Smooth muscle cell (in vitro differentiated cells): ENCODE results near the gene TACSTD2. TPM values are rescaled to one million over a fixed set of nuclear protein-coding genes. Genes with fewer than 3 reads are reported as not detected.
"Not testable (repeated sequence)": the region's sequence is repeated elsewhere in the genome, so short reads cannot be mapped to it uniquely, and the experiment has no call there.

Experiments
- DNase-seq: peaks from one replicate; lab custom pipeline; 2025; ENCODE audit not compliant: unreplicated experiment; lab: John Stamatoyannopoulos, UW
- H2AFZ ChIP-seq: fragments of 200-600 bp; sonication (generic); 2 replicates; pipeline ENCODE4 v1.6.0; 2016; ENCODE audit warnings: antibody characterized with exemption, low read depth, mild to moderate bottlenecking
- H3F3A ChIP-seq: fragments of 200-600 bp; sonication (generic); 2 replicates; pipeline ENCODE4 v1.6.0; 2017; ENCODE audit warnings: antibody characterized with exemption, low read depth
- H3K27ac ChIP-seq: fragments of 200-600 bp; sonication (generic); 2 replicates; pipeline ENCODE4 v1.5.1; 2016; ENCODE audit warnings: low read depth, mild to moderate bottlenecking
- H3K27me3 ChIP-seq: fragments of 200-600 bp; sonication (generic); 2 replicates; pipeline ENCODE4 v1.6.1; 2016; ENCODE audit warnings: low read depth, mild to moderate bottlenecking
- H3K36me3 ChIP-seq: fragments of 200-600 bp; sonication (generic); 2 replicates; pipeline ENCODE4 v1.5.1; 2016; ENCODE audit warnings: low read depth
- H3K4me1 ChIP-seq: fragments of 200-600 bp; sonication (generic); 2 replicates; pipeline ENCODE4 v1.5.1; 2016; ENCODE audit warnings: low read depth
- H3K4me2 ChIP-seq: fragments of 200-600 bp; sonication (generic); 2 replicates; pipeline ENCODE4 v1.6.0; 2016; ENCODE audit warnings: mild to moderate bottlenecking
- H3K4me3 ChIP-seq: fragments of 200-600 bp; sonication (generic); 2 replicates; pipeline ENCODE4 v1.5.1; 2016; ENCODE audit warnings: mild to moderate bottlenecking
- H3K79me2 ChIP-seq: fragments of 200-600 bp; sonication (generic); 2 replicates; pipeline ENCODE4 v1.6.0; 2016; ENCODE audit warnings: low read depth, mild to moderate bottlenecking
- H3K9ac ChIP-seq: fragments of 200-600 bp; sonication (generic); 2 replicates; pipeline ENCODE4 v1.6.0; 2016; ENCODE audit warnings: low read depth
- H3K9me3 ChIP-seq: fragments of 200-600 bp; sonication (generic); replicated peaks from 2 replicates; pipeline ENCODE4 v1.5.1; 2016; ENCODE audit warnings: low read depth
- H4K20me1 ChIP-seq: fragments of 200-600 bp; sonication (generic); 2 replicates; pipeline ENCODE4 v1.6.0; 2016; ENCODE audit warnings: low read depth
- CTCF ChIP-seq: fragments of 200-600 bp; sonication (generic); IDR thresholded peaks from 2 replicates; pipeline ENCODE4 v1.5.1; 2017; ENCODE audit warnings: borderline replicate concordance, mild to moderate bottlenecking, antibody characterized with exemption; ENCODE audit not compliant: insufficient read depth, poor library complexity, severe bottlenecking
- WGBS: methylation state at CpG from one replicate; pipeline ENCODE4 v1.1.7; 2016; ENCODE audit warnings: low lambda C conversion rate; 5-methylcytosine and 5-hydroxymethylcytosine counted together
- polyA plus RNA-seq: library from polyadenylated mRNA; unstranded; fragments of >200 nt; fragmentation: Nextera tagmentation; extraction: Ambion mirVana; gene quantifications from 2 replicates; pipeline ENCODE4 v1.2.1, GENCODE V29; 2016
- total RNA-seq: library from RNA; depleted of rRNA; stranded (reverse); fragments of >200 nt; gene quantifications from 2 replicates; pipeline ENCODE4 v1.2.3, GENCODE V29; 2014

TACSTD2 gene
- total and polyA plus RNA-seq, 2 experiments from 2014 or later = 9.8 to 27.3 TPM

DNA sequence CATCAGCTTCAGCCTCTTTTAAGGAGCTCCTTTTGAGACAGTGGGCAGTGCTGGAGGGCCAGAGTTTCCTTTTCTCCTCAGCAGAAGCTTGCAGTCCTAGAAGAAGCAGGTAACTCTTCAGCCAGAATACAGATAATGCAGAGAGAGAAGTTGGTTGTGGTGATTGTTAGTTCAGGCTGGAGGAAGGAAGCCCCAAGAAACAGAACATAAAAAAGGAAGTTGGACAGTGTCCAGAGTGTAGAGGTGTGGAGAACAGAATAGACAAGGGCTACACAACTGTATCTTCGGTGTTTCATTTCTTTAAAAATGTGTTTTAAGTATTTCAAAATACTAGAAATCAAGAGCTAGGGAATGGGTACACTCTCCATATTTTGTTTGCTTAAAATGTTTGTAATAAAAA lies 6.4 kb upstream of the TACSTD2 start:
- Histone ChIP-seq H3K36me3 (no peaks in the 10 kb centered on the region), H3K9me3 (no peaks in the 10 kb centered on the region), H3K4me2 (no peak overlapping the region), H3K27ac (peak overlapping the region; percentile 84), H3K4me3 (no peak overlapping the region), H3K4me1 (no peaks in the 10 kb centered on the region), H3K9ac (peak overlapping the region; percentile 20), H2AFZ (no peak overlapping the region), H4K20me1 (no peaks in the 10 kb centered on the region), H3K27me3 (no peaks in the 10 kb centered on the region), H3F3A (peaks cover 10% of the 10 kb centered on the region), H3K79me2 (no peaks in the 10 kb centered on the region)
- 96% methylated on average over 1 of the region's 1 CpG for WGBS
- no peak for TF ChIP-seq CTCF
- no peak for DNase-seq

GRCh38 chr1:58582143-58582542 lies 5.1 kb upstream of the TACSTD2 start:
- whole genome bisulfite sequencing = no CpG with 5 or more reads among the region's 1 CpG
- DNase-seq, H3K4me1 ChIP-seq, H3K4me2 ChIP-seq, H4K20me1 ChIP-seq, H3K27ac ChIP-seq, H3K9ac ChIP-seq, H3K9me3 ChIP-seq, H3K4me3 ChIP-seq, H3K79me2 ChIP-seq, H3K36me3 ChIP-seq, H3K27me3 ChIP-seq, H2AFZ ChIP-seq: not testable (repeated sequence)
- peaks cover 10% of the 10 kb centered on the region for H3F3A ChIP-seq

DNA sequence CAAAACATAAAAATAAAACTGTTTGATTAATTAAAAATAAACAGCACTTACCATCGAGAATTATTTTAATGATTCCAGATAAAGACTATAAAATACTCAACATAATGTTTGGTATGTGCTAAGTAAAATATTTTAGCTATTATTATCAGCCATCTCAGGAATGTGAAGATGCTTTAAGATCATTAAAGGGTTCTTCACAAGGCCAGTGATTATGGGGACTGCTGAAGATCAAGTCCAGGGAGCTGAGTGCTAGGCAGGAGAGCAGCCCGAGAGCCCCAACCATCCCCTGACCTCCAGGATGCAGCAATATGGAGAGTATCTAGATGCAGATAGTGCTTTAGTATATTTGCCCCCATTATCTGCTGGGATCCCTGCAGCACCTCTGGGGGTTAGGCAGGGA lies 4.6 kb upstream of the TACSTD2 start:
- no peaks in the 10 kb centered on the region for H3K79me2 ChIP-seq

DNA sequence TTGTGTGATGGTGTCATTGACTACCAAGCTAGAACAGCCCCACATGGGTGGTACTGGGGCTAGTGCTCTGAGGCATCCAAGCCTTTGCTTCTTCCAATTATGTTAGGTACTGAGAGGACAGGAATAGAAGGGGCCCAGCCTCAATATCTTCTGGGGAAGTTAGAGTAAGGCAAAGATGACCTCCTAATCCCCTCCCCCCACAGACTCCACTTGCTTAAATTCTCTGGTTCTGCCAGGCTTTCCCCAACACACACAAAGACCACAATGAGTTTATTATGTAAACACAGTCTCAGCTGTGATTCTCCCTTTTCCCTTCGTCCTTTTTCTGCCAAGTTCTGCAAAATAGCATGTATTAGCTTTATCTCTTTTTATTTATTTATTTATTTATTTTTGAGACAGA lies 3.1 kb upstream of the TACSTD2 start:
- H2AFZ ChIP-seq = no peak overlapping the region
- H4K20me1 ChIP-seq = no peaks in the 10 kb centered on the region
- H3K27ac ChIP-seq = no peak overlapping the region
- H3K36me3 ChIP-seq = no peaks in the 10 kb centered on the region
- H3K4me1 ChIP-seq = no peaks in the 10 kb centered on the region
- H3K4me2 ChIP-seq = no peak overlapping the region
- 25% methylated on average over 1 of the region's 1 CpG for WGBS
- peaks cover 10% of the 10 kb centered on the region for H3F3A ChIP-seq
- H3K4me3 ChIP-seq = no peak overlapping the region
- peaks cover 16% of the 10 kb centered on the region for H3K27me3 ChIP-seq
- no peak for DNase-seq
- no peak for TF ChIP-seq CTCF
- no peak overlapping the region for H3K9ac ChIP-seq
- H3K9me3 ChIP-seq = no peaks in the 10 kb centered on the region
- H3K79me2 ChIP-seq = no peaks in the 10 kb centered on the region

More for the DNA sequence above, 4.6 kb upstream of the TACSTD2 start:
- H3K4me2 ChIP-seq = no peak overlapping the region
- WGBS = 78% methylated on average over 2 of the region's 2 CpGs
- peaks cover 10% of the 10 kb centered on the region for H3F3A ChIP-seq
- no peaks in the 10 kb centered on the region for H3K36me3 ChIP-seq
- H3K4me1 ChIP-seq = no peaks in the 10 kb centered on the region
- H4K20me1 ChIP-seq = no peaks in the 10 kb centered on the region
- H3K4me3 ChIP-seq = no peak overlapping the region
- no peak for TF ChIP-seq CTCF
- H3K9me3 ChIP-seq = no peaks in the 10 kb centered on the region
- no peak overlapping the region for H2AFZ ChIP-seq
- no peak for DNase-seq
- peaks cover 12% of the 10 kb centered on the region for H3K27me3 ChIP-seq
- no peak overlapping the region for H3K9ac ChIP-seq
- no peak overlapping the region for H3K27ac ChIP-seq
